ENCODE results near the gene UBAC2. TPM values are rescaled to one million over a fixed set of nuclear protein-coding genes. Genes with fewer than 3 reads are reported as not detected.

The UBAC2 gene
- total RNA-seq, 4 donors from 2014 or later = 41.8 to 51.0 (median 45.5) TPM

GRCh38 chr13:99330942-99331341 lies 130.3 kb downstream of the UBAC2 start:
- no peak for ATAC-seq (ENCODE audit: low FRiP score)
- TF ChIP-seq, protein P1, sequence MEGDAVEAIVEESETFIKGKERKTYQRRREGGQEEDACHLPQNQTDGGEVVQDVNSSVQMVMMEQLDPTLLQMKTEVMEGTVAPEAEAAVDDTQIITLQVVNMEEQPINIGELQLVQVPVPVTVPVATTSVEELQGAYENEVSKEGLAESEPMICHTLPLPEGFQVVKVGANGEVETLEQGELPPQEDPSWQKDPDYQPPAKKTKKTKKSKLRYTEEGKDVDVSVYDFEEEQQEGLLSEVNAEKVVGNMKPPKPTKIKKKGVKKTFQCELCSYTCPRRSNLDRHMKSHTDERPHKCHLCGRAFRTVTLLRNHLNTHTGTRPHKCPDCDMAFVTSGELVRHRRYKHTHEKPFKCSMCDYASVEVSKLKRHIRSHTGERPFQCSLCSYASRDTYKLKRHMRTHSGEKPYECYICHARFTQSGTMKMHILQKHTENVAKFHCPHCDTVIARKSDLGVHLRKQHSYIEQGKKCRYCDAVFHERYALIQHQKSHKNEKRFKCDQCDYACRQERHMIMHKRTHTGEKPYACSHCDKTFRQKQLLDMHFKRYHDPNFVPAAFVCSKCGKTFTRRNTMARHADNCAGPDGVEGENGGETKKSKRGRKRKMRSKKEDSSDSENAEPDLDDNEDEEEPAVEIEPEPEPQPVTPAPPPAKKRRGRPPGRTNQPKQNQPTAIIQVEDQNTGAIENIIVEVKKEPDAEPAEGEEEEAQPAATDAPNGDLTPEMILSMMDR (IDR thresholded peaks at IDR 0.05) = no peak
- DNase-seq (ENCODE audit: low spot score) = no peak

GRCh38 chr13:99331881-99332293 lies 131.2 kb downstream of the UBAC2 start:
- TF ChIP-seq, protein P1 (IDR thresholded peaks at IDR 0.05) = no peak
- ATAC-seq (ENCODE audit: low FRiP score) = no peak
- DNase-seq (ENCODE audit: low spot score) = no peak

- no peak for ATAC-seq (ENCODE audit: low FRiP score)
- DNase-seq (ENCODE audit: low spot score) = no peak
- TF ChIP-seq, protein P1 (IDR thresholded peaks at IDR 0.05) = no peak
These were observed 131.8 kb downstream of the UBAC2 start for GRCh38 chr13:99332456-99332855.

GRCh38 chr13:99334221-99334620 lies 133.6 kb downstream of the UBAC2 start:
- TF ChIP-seq, protein P1 (IDR thresholded peaks at IDR 0.05) = no peak
- ATAC-seq (ENCODE audit: low FRiP score) (no peak), DNase-seq (ENCODE audit: low spot score) (no peak)

GRCh38 chr13:99335087-99335486 lies 134.4 kb downstream of the UBAC2 start:
- ATAC-seq (ENCODE audit: low FRiP score) (no peak), DNase-seq (ENCODE audit: low spot score) (no peak)
- TF ChIP-seq, protein P1 (IDR thresholded peaks at IDR 0.05) = no peak

DNA sequence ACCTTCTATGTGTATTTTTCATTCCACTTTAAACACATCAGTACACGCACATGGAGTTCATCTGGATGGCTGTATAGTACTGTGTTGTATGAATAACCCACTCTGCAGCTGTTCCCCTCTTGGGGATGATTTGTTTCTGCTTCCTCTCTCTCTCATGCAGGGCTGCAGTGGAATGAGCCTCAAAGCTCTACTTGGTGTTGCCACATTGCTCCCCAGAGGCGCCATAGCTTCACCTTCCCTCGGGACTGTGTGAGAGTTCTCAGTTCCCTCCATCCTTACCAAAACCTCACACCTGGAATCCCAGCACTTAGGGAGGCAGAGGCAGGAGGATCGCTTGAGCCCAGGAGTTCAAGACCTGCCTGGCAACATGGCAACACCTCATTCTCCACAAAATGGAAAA lies 134.9 kb downstream of the UBAC2 start:
- TF ChIP-seq, protein P1 (IDR thresholded peaks at IDR 0.05) = no peak
- DNase-seq (ENCODE audit: low spot score) (no peak), ATAC-seq (ENCODE audit: low FRiP score) (no peak)

DNA sequence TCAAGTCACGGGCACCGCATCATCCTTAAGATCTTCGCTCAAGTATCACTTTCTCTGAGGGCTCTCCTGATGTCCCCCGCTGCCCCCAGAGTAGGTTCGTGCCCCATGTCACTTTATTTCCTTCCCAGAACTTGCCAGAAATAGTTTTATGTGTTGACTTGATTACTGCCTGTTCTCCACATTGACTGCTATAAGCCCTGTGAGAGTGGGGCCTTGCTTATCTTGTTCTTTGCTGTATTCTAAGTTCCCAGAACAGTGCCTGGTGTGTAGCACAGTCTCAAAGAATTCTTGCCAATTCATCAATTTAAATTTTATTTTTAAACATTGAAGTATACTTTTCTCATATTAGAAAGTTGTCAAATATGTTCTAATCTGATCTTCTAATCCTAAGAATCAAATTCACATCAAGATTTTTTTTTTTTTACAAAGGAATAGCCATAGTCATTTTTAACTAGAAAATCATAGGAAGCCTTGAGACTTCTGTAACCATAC lies 138.6 kb downstream of the UBAC2 start:
- no peak for DNase-seq (ENCODE audit: low spot score)
- no peak for ATAC-seq (ENCODE audit: low FRiP score)

More for the DNA sequence above, 138.6 kb downstream of the UBAC2 start:
- TF ChIP-seq, protein P1 (IDR thresholded peaks at IDR 0.05) = no peak

Data from omental fat pad (tissue), 4 donors.